ENCODE results near the gene GPR83.

GPR83 gene

GRCh38 chr11:94338651-94339050 is 62.6 kb downstream of the GPR83 start:
- H3K4me3 ChIP-seq (ENCODE audit: low read depth, low read length) = no peak overlapping the region
- in situ Hi-C loops (cut with HindIII; ENCODE audit: low sequenced_read_pairs) = no loop called here
- TF ChIP-seq CTCF (IDR thresholded peaks at IDR 0.05; ENCODE audit: low read depth, low read length, missing control alignments) = no peak
- DNase-seq (ENCODE audit: low read depth) = no peak

GRCh38 chr11:94336033-94336432 is 65.2 kb downstream of the GPR83 start:
- no peak for DNase-seq (ENCODE audit: low read depth)
- no peak overlapping the region for H3K4me3 ChIP-seq (ENCODE audit: low read depth, low read length)
- no peak for TF ChIP-seq CTCF (IDR thresholded peaks at IDR 0.05; ENCODE audit: low read depth, low read length, missing control alignments)
- in situ Hi-C loops (cut with HindIII; ENCODE audit: low sequenced_read_pairs) = no loop called here

- no peak overlapping the region for H3K4me3 ChIP-seq (ENCODE audit: low read depth, low read length)
- TF ChIP-seq CTCF (IDR thresholded peaks at IDR 0.05; ENCODE audit: low read depth, low read length, missing control alignments) = no peak
- in situ Hi-C loops (cut with HindIII; ENCODE audit: low sequenced_read_pairs) = no loop called here
- no peak for DNase-seq (ENCODE audit: low read depth)
Measured at GRCh38 chr11:94332814-94333213, 68.4 kb downstream of the GPR83 start.

GRCh38 chr11:94330789-94331188 is 70.4 kb downstream of the GPR83 start:
- in situ Hi-C loops (cut with HindIII; ENCODE audit: low sequenced_read_pairs) = no loop called here
- DNase-seq (ENCODE audit: low read depth) = no peak
- H3K4me3 ChIP-seq (ENCODE audit: low read depth, low read length) = no peak overlapping the region
- no peak for TF ChIP-seq CTCF (IDR thresholded peaks at IDR 0.05; ENCODE audit: low read depth, low read length, missing control alignments)

GRCh38 chr11:94329501-94329900 is 71.7 kb downstream of the GPR83 start:
- no peak overlapping the region for H3K4me3 ChIP-seq (ENCODE audit: low read depth, low read length)
- in situ Hi-C loops (cut with HindIII; ENCODE audit: low sequenced_read_pairs) = no loop called here
- no peak for TF ChIP-seq CTCF (IDR thresholded peaks at IDR 0.05; ENCODE audit: low read depth, low read length, missing control alignments)
- DNase-seq (ENCODE audit: low read depth) = no peak

- in situ Hi-C loops (cut with HindIII; ENCODE audit: low sequenced_read_pairs) = no loop called here
- no peak for DNase-seq (ENCODE audit: low read depth)
Measured at GRCh38 chr11:94328587-94329080, 72.6 kb downstream of the GPR83 start.

More at GRCh38 chr11:94328587-94329080, 72.6 kb downstream of the GPR83 start:
- no peak overlapping the region for H3K4me3 ChIP-seq (ENCODE audit: low read depth, low read length)
- TF ChIP-seq CTCF (IDR thresholded peaks at IDR 0.05; ENCODE audit: low read depth, low read length, missing control alignments) = no peak
